Measurements from ENCODE around the gene ZBTB7C. TPM values are rescaled to one million over a fixed set of nuclear protein-coding genes. Genes with fewer than 3 reads are reported as not detected.

The ZBTB7C gene
- total RNA-seq, 4 donors from 2014 or later = 38.2 to 92.3 (median 52.4) TPM

DNA sequence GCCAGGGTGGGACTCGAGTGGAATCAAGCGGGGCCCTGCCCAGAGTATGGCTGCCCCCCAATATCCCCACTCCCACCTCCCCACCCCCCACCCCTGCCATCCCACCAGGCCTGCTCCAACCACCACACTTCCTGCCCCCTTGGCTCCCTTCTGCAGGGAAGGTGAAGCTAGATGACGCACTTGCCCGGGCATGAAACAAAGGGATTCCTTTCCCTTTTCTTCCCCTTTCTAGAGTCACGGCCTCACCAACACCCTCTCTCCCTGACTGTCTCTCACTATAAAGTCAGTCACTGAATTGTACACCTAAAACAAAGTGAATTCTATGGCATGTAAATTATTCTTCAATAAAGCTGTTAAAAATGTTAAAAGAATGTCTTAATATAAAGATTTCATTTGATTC, 16.0 kb downstream of the ZBTB7C start:
- Histone ChIP-seq H3K27me3 (peaks cover 0 to 17% (median 0%) of the 10 kb centered on the region in 4 donors), H3K4me3 (no peak overlapping the region), H3K4me1 (peaks cover 0 to 54% (median 33%) of the 10 kb centered on the region in 3 donors), H3K9me3 (no peaks in the 10 kb centered on the region), H3K36me3 (no peaks in the 10 kb centered on the region), H3K27ac (peak overlapping the region; percentile 38 to 69 (median 63))
- WGBS, 2 donors = 31 to 48% methylated on average over 3 to 5 of the region's 5 CpGs
- intact Hi-C loops (cut with DNase I) = no loop called here
- TF ChIP-seq POLR2A (IDR thresholded peaks at IDR 0.05) = no peak
- TF ChIP-seq, protein P1, sequence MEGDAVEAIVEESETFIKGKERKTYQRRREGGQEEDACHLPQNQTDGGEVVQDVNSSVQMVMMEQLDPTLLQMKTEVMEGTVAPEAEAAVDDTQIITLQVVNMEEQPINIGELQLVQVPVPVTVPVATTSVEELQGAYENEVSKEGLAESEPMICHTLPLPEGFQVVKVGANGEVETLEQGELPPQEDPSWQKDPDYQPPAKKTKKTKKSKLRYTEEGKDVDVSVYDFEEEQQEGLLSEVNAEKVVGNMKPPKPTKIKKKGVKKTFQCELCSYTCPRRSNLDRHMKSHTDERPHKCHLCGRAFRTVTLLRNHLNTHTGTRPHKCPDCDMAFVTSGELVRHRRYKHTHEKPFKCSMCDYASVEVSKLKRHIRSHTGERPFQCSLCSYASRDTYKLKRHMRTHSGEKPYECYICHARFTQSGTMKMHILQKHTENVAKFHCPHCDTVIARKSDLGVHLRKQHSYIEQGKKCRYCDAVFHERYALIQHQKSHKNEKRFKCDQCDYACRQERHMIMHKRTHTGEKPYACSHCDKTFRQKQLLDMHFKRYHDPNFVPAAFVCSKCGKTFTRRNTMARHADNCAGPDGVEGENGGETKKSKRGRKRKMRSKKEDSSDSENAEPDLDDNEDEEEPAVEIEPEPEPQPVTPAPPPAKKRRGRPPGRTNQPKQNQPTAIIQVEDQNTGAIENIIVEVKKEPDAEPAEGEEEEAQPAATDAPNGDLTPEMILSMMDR (IDR thresholded peaks at IDR 0.05) = no peak
- no peak for DNase-seq

DNA sequence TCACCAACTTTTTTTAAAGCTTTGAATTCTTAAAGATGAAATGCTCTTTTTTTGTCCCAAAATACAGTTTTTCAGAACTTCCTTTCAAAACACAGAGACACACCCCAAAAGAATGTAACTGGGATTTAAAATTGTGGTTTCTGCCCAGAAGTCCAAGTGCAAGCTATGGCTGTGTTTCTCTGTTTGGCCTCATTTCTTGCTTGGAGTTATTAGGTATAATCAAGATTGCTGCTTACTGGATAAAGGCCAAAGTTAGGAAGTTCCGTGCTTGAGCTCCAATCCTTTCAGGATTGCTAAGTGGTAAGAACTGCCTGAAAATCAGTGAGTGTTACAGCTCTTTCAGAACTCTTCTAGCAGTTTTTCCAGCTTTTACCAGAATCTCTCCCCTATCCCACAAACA, 16.9 kb downstream of the ZBTB7C start:
- DNase-seq = no peak
- Histone ChIP-seq H3K9me3 (no peaks in the 10 kb centered on the region), H3K27me3 (peaks cover 0 to 17% (median 0%) of the 10 kb centered on the region in 4 donors), H3K4me1 (peaks cover 0 to 59% (median 33%) of the 10 kb centered on the region in 3 donors), H3K27ac (peak overlapping the region; percentile 6 to 69 (median 63)), H3K36me3 (no peaks in the 10 kb centered on the region), H3K4me3 (no peak overlapping the region)
- WGBS, 2 donors = 9 to 44% methylated on average over 1 of the region's 1 CpG
- intact Hi-C loops (cut with DNase I) = no loop called here
- TF ChIP-seq POLR2A (IDR thresholded peaks at IDR 0.05) = no peak

DNA sequence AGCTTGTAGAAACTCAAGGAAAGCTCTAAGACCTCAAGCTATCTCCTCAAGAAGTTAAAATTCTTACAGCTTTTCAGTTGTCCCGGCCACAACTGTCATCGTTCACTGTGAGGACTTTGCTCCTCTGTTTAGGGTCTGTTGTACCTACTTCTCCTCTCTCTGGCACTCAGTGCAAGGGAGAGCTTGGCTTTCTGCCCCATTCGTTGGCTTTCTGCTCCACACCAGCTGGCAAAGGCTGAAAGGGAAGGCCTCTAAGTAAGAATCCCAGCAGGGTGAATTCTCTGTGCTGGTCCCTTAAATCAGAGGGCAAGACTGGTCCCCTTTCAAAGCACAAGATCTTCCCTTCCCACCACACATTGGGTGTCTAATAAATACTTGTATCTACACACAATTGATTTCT, 17.3 kb downstream of the ZBTB7C start:
- intact Hi-C loops (cut with DNase I) = no loop called here
- no peaks in the 10 kb centered on the region for H3K9me3 ChIP-seq
- no peak overlapping the region for H3K4me3 ChIP-seq
- H3K36me3 ChIP-seq = no peaks in the 10 kb centered on the region
- TF ChIP-seq POLR2A (IDR thresholded peaks at IDR 0.05) = no peak
- TF ChIP-seq, protein P1 (IDR thresholded peaks at IDR 0.05) = no peak
- H3K4me1 ChIP-seq = peaks cover 0 to 55% (median 33%) of the 10 kb centered on the region in 3 donors
- peaks cover 0 to 17% (median 0%) of the 10 kb centered on the region in 4 donors for H3K27me3 ChIP-seq
- peak overlapping the region in 3 of 4 donors; percentile 6 to 69 (median 11) for H3K27ac ChIP-seq
- no peak for DNase-seq
- 19 to 36% methylated on average over 2 to 3 of the region's 3 CpGs for WGBS, 2 donors

DNA sequence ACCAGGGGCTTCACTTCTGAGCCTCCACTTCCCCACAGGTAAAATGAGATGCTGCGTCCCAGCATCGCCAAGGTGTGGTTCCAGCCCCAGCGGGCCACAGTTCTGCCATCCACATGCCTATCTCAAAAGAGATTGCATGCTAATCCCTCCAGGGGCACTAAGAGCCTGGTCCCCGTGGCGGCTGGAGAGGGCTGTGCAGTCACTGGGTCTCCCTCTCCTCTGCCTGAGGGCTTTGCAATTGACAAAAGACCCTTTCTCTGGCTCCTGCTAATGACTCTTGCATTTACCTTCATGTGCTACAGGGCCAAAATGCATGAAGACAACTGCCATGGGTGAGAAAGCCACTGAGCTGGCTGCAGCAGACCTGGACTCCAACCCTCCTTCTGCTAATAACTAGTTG, 18.5 kb downstream of the ZBTB7C start:
- Histone ChIP-seq H3K4me3 (no peak overlapping the region), H3K4me1 (peaks cover 0 to 59% (median 33%) of the 10 kb centered on the region in 3 donors), H3K27ac (no peak overlapping the region), H3K9me3 (no peaks in the 10 kb centered on the region), H3K36me3 (no peaks in the 10 kb centered on the region), H3K27me3 (peaks cover 0 to 17% (median 0%) of the 10 kb centered on the region in 4 donors)
- no peak for DNase-seq
- WGBS, 2 donors = 80% methylated on average over 5 of the region's 5 CpGs; no CpG with 5 or more reads in 1 of the 2 donors
- TF ChIP-seq, protein P1 (IDR thresholded peaks at IDR 0.05) = no peak
- TF ChIP-seq POLR2A (IDR thresholded peaks at IDR 0.05) = no peak
- intact Hi-C loops (cut with DNase I) = no loop called here

DNA sequence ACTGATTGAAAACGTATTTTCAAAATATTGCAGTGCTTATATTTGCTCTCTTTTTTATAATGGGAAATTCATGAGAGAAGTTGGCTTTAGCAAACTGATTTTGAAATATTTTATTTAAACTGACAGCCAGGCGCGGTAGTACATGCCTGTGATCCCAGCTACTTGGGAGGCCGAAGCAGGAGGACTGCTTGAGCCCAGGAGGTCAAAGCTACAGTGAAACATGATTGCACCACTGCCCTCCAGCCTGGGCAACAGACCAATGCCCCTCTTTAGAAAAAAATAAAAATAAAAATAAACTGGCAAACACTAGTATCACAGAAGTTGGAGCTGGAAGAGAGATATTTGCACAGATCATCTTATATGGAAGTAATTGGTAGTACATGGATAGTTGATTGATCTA, 20.7 kb downstream of the ZBTB7C start:
- DNase-seq = no peak
- intact Hi-C loops (cut with DNase I) = no loop called here
- H3K27me3 ChIP-seq = peaks cover 0 to 14% (median 0%) of the 10 kb centered on the region in 4 donors
- H3K27ac ChIP-seq = peak overlapping the region in 2 of 4 donors; percentile 11 to 33
- H3K9me3 ChIP-seq = no peaks in the 10 kb centered on the region
- no peaks in the 10 kb centered on the region for H3K36me3 ChIP-seq
- 39 to 44% methylated on average over 4 of the region's 4 CpGs for WGBS, 2 donors
- no peak overlapping the region for H3K4me3 ChIP-seq
- H3K4me1 ChIP-seq = peaks cover 0 to 64% (median 28%) of the 10 kb centered on the region in 3 donors
- TF ChIP-seq, protein P1 (IDR thresholded peaks at IDR 0.05) = no peak
- no peak for TF ChIP-seq POLR2A (IDR thresholded peaks at IDR 0.05)

DNA sequence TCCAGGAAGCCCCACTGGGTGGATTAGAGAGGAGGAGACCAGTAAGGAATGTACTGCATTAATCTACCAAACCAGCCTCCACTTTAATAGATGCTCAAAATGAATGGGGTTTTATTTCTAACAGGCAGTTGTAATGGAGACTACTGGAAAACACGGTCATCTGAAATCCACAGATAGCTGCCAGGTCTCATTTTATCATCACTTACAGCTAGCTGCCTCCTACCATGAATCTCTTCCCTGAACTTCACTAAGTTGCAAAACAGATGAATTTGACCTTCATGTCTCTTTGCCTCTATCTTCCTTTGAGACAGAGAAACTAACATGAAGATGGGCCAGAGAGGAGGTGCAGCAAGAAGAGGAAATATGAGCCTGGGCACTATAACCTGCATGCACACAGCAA, 21.9 kb downstream of the ZBTB7C start:
- DNase-seq = no peak
- 25 to 54% methylated on average over 1 of the region's 1 CpG for WGBS, 2 donors
- H3K27ac ChIP-seq = no peak overlapping the region
- H3K4me3 ChIP-seq = no peak overlapping the region
- no peaks in the 10 kb centered on the region for H3K9me3 ChIP-seq
- intact Hi-C loops (cut with DNase I) = no loop called here
- peaks cover 0 to 52% (median 17%) of the 10 kb centered on the region in 3 donors for H3K4me1 ChIP-seq
- TF ChIP-seq, protein P1 (IDR thresholded peaks at IDR 0.05) = no peak
- no peak for TF ChIP-seq POLR2A (IDR thresholded peaks at IDR 0.05)
- peaks cover 0 to 13% (median 0%) of the 10 kb centered on the region in 4 donors for H3K27me3 ChIP-seq
- H3K36me3 ChIP-seq = no peaks in the 10 kb centered on the region

Measured in esophagus squamous epithelium (tissue), 5 donors.